Parathyroid adenoma (tissue), 2 donors: ENCODE data around the gene KRT34.

Experiments
- H2AFZ ChIP-seq: fragments of 300-600 bp; sonication (generic); one replicate; pipeline ENCODE4 v1.7.0; 2017; ENCODE audit warnings: antibody characterized with exemption, mild to moderate bottlenecking
- H3K27ac ChIP-seq: fragments of 300-600 bp; sonication (generic); one replicate; pipeline ENCODE4 v1.7.0; 2017
- H3K27me3 ChIP-seq: fragments of 300-600 bp; sonication (generic); one replicate; pipeline ENCODE4 v1.7.0; 2017; ENCODE audit warnings: low read length; ENCODE audit not compliant: control insufficient read depth, insufficient read depth
- H3K36me3 ChIP-seq: fragments of 300-600 bp; sonication (generic); one replicate; pipeline ENCODE4 v1.7.0; 2017; ENCODE audit warnings: low read length; ENCODE audit not compliant: control insufficient read depth, insufficient read depth
- H3K4me1 ChIP-seq: fragments of 300-600 bp; sonication (generic); one replicate; pipeline ENCODE4 v1.7.0; 2017; ENCODE audit warnings: control low read depth
- H3K4me2 ChIP-seq: fragments of 300-600 bp; sonication (generic); one replicate; pipeline ENCODE4 v1.7.0; 2017; ENCODE audit warnings: low read length
- H3K4me3 ChIP-seq: fragments of 300-600 bp; sonication (generic); one replicate; pipeline ENCODE4 v1.7.0; 2017; ENCODE audit warnings: low read depth, low read length
- H3K79me2 ChIP-seq: fragments of 300-600 bp; sonication (generic); one replicate; pipeline ENCODE4 v1.7.0; 2017; ENCODE audit warnings: control low read depth
- H3K9ac ChIP-seq: fragments of 300-600 bp; sonication (generic); one replicate; pipeline ENCODE4 v1.7.0; 2017; ENCODE audit warnings: mild to moderate bottlenecking
- H3K9me3 ChIP-seq: fragments of 300-600 bp; sonication (generic); one replicate; pipeline ENCODE4 v1.7.0; 2017; ENCODE audit warnings: low read length; ENCODE audit not compliant: control insufficient read depth
- CTCF ChIP-seq: fragments of 300-600 bp; sonication (generic); IDR thresholded peaks from one replicate; pipeline ENCODE4 v1.7.0; 2017; ENCODE audit warnings: antibody characterized with exemption, mild to moderate bottlenecking
- donor health status: primary hyperparathyroidism.

The KRT34 gene

DNA sequence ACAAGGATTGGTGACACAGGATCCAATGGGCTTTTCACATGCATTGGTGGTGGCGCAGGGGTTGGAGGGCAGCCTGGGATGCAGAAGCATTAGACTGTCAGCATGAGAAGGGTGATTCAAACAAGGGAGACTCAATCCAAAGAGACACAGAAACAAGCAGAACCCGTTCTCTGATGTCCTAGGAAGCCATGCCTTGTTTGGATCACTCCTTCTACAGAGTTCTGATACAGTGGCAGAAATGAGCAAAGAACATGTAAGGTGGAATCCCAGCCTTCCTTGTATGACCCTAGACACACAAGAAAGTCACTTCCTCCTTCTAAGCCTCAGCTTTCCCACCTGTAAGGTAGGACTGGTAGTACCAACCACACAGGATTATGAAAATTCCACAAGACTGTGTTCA, 18.2 kb downstream of the KRT34 start:
- no peak overlapping the region for H3K27ac ChIP-seq
- no peaks in the 10 kb centered on the region for H3K4me1 ChIP-seq
- H3K4me2 ChIP-seq, result no peak overlapping the region
- no peak overlapping the region for H3K9ac ChIP-seq
- no peak for TF ChIP-seq CTCF
- H3K36me3 ChIP-seq, result no peaks in the 10 kb centered on the region
- no peaks in the 10 kb centered on the region for H3K79me2 ChIP-seq
- no peak overlapping the region for H3K4me3 ChIP-seq
- H2AFZ ChIP-seq, result no peak overlapping the region
- H3K9me3 ChIP-seq, result no peaks in the 10 kb centered on the region
- H3K27me3 ChIP-seq, result no peaks in the 10 kb centered on the region

DNA sequence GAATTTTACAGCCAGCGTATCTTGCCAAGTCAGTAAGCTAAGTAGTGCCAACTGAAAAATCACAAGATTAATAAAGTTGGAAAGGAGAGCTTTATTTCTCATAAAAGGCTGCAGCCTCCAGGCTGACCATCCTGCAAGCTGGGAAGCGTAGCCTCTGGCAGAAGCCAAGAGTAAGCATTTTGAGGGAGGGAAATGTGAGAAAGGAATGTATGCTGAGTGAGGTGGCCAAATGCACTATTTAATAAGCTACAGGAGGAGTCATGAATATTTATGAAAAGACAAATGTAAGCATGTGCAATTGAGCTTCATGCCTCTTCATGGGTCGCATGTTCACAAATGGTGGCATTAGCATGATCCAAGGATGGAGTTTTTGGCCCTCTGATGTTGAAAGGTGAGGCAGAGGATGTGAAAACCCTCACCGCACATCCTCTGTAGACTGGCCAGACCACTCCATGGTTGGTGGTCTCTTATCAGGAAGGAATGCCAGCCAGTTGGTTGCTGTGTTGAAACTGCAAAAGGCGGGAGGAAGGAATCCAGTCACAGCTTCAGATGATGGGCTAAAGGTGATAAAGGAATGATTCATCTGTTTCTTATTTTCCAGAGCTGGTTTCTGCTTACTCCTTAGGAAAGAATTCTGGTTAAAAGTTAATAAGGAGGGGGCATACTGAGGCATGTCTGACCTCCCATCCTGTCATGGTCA, 21.7 kb downstream of the KRT34 start:
- H3K9me3 ChIP-seq, result no peaks in the 10 kb centered on the region
- TF ChIP-seq CTCF, result no peak
- H3K4me2 ChIP-seq, result no peak overlapping the region
- H3K4me3 ChIP-seq, result no peak overlapping the region
- no peaks in the 10 kb centered on the region for H3K36me3 ChIP-seq
- H2AFZ ChIP-seq, result no peak overlapping the region
- H3K9ac ChIP-seq, result no peak overlapping the region
- H3K27ac ChIP-seq, result no peak overlapping the region
- no peaks in the 10 kb centered on the region for H3K79me2 ChIP-seq
- H3K4me1 ChIP-seq, result no peaks in the 10 kb centered on the region
- no peaks in the 10 kb centered on the region for H3K27me3 ChIP-seq

DNA sequence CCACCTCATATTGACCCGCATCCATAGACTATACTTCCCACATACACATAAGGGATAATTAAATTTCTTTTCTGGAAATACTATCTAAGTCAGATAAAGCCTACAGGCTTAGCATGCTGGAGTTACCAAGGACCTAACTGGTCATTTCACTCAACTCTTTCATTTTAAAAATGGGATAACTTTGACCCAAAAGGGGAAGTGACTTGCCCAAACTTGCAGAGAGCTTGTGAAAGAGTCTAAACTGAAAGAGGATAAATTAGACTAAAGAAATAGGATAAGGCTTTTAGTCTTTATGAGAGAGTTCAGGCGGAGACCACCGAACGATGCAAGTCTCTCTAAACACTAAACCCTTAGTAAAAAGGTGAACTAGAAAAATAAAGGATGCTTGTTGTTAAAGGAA, 27.6 kb downstream of the KRT34 start:
- no peak overlapping the region for H3K27ac ChIP-seq
- no peaks in the 10 kb centered on the region for H3K27me3 ChIP-seq
- no peak for TF ChIP-seq CTCF

DNA sequence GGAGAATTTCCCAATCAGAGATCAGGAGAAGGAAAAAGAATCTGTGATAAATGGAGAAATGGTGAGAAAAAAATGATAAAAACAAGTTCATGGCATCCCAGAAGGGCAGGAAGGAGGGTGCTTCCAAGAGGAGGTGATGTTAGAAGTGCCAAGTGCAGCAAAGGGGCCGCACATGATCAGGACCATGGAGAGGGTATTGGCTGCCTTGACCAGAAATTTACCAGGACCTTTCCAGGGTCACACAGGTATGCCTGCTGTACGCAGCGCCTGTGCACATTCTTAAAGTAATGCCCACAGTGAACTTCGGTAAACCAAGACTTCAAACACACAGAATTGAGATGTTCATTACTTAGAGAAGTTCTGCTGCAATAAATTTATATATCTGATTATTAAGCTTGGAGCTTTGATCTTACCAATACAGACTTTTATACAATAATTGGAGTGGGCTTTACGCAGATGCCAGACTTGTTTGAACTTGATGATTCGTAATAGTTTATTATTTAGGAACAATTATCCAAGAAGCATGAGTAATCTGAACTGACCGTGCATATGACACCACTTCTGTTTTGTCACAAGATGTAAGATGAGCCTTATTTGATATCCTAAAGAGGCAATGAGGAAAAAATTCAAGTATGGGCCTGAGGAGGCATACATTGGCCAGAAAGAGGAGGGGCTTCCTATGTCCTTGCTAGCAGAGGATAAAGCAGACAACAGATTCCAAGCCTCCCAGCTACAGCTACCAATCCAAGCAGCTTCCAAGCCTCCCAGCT, 29.3 kb downstream of the KRT34 start:
- Histone ChIP-seq H2AFZ (no peak overlapping the region), H3K4me3 (no peak overlapping the region), H3K27me3 (no peaks in the 10 kb centered on the region), H3K79me2 (no peaks in the 10 kb centered on the region), H3K9ac (no peak overlapping the region), H3K27ac (no peak overlapping the region), H3K9me3 (no peaks in the 10 kb centered on the region), H3K4me1 (no peaks in the 10 kb centered on the region), H3K4me2 (no peak overlapping the region), H3K36me3 (no peaks in the 10 kb centered on the region)
- TF ChIP-seq CTCF, result no peak

More for the DNA sequence above, 27.6 kb downstream of the KRT34 start:
- H3K9ac ChIP-seq, result no peak overlapping the region
- H3K79me2 ChIP-seq, result no peaks in the 10 kb centered on the region
- H3K4me1 ChIP-seq, result no peaks in the 10 kb centered on the region
- no peak overlapping the region for H3K4me3 ChIP-seq
- no peaks in the 10 kb centered on the region for H3K9me3 ChIP-seq
- no peak overlapping the region for H2AFZ ChIP-seq
- no peak overlapping the region for H3K4me2 ChIP-seq
- no peaks in the 10 kb centered on the region for H3K36me3 ChIP-seq
